Activated naive CD4-positive, alpha-beta T cell treated with anti-CD3 and anti-CD28 coated beads for 36 hours (primary cell): ENCODE measurements around the gene THEMIS. TPM values are rescaled to one million over a fixed set of nuclear protein-coding genes. Genes with fewer than 3 reads are reported as not detected.
A peak's percentile ranks its signal among the peaks of the same experiment; 100 is the strongest.

ENCODE experiments used
- CTCF ChIA-PET: fragments of 350-600 bp; sonication (Branson Sonifier 250); formaldehyde crosslinking; loops from one replicate; lab custom pipeline; 2021; ENCODE audit warnings: antibody characterized with exemption; lab: Charles Lee
- DNase-seq: peaks from one replicate; pipeline ENCODE4 v3.0.0-alpha.2; 2020
- H3K27ac Mint-ChIP-seq: one replicate; pipeline ENCODE4 v1.8.0; 2021; ENCODE audit warnings: mild to moderate bottlenecking, mixed read lengths
- H3K27me3 Mint-ChIP-seq: one replicate; pipeline ENCODE4 v1.8.0; 2021; ENCODE audit warnings: low read depth, mixed read lengths
- H3K36me3 Mint-ChIP-seq: one replicate; pipeline ENCODE4 v1.8.0; 2021; ENCODE audit warnings: low read depth, mixed read lengths
- H3K4me1 Mint-ChIP-seq: one replicate; pipeline ENCODE4 v1.8.0; 2021; ENCODE audit warnings: low read depth, mixed read lengths
- H3K4me3 Mint-ChIP-seq: one replicate; pipeline ENCODE4 v1.8.0; 2021; ENCODE audit warnings: mild to moderate bottlenecking, moderate library complexity, mixed read lengths
- H3K9me3 Mint-ChIP-seq: one replicate; pipeline ENCODE4 v1.8.0; 2021; ENCODE audit warnings: mixed read lengths
- intact Hi-C: fragments of 100-400 bp; cut with micrococcal nuclease; formaldehyde crosslinking; loops from one replicate; pipeline ENCODE4 v1.15.1; 2023
- total RNA-seq, 2 experiments: library from RNA; stranded (reverse); gene quantifications; one replicate each; pipeline ENCODE4 v1.2.3, GENCODE V29; 2021

THEMIS gene
- total RNA-seq, 2 experiments from 2014 or later: 7.0 to 7.4 TPM

DNA sequence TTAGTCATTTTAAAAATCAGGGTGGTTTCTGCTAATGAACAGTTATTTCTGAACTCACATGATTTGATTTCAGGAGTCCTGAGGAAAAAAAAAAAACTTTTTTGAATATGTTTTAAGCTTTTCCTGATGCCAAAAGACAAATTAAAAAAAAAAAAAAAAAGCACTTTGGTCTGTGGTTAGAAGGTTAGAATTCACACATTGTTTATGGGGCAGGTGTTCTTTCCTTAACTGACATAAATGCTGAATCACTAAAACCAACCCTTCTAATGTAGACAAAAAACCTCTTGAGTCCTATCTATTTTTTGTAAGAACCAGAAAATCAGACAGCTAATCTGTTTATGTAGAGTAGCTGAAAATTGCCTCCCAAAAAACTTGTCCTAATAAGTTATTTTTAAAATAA, 20.4 kb downstream of the THEMIS start:
- Mint-ChIP-seq H3K4me1 (peaks cover 70% of the 10 kb centered on the region), H3K4me3 (no peak overlapping the region), H3K27ac (peak overlapping the region; percentile 50), H3K36me3 (no peaks in the 10 kb centered on the region), H3K27me3 (no peaks in the 10 kb centered on the region), H3K9me3 (no peaks in the 10 kb centered on the region)
- intact Hi-C loops: loop anchor here (1.0 kb wide), 2 partner anchors 10 to 71 kb away; no protein-coding TSS in a partner anchor
- DNase-seq: no peak
- CTCF ChIA-PET: interaction anchor here (0.7 to 2.0 kb wide), 2 partner anchors 25 to 111 kb away, joined by 4 to 9 read pairs; no protein-coding TSS in a partner anchor

DNA sequence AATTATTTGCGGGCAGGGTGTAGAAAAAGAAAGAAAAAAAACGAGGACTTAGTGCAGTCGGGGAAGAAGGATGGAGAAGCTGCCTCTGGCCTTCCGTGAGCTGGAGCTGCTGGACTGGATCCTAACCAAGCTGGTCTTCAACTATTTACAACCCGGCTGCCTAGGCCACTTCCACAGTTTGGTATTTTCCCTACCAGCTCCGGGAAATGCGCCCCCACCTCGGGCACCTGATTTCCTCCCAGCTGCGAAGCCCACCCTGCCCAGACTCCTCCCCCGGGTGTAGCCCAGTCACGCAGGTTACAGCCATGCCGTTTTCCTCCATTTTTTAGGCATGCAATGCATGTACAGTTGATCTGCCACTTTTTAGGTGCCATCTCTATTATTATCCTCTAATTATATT, 21.2 kb downstream of the THEMIS start:
- intact Hi-C loops: loop anchor here (1.0 to 5.0 kb wide), 3 partner anchors 9 to 1613 kb away; no protein-coding TSS in a partner anchor
- Mint-ChIP-seq H3K9me3 (no peaks in the 10 kb centered on the region), H3K4me1 (peaks cover 70% of the 10 kb centered on the region), H3K27ac (peak overlapping the region; percentile 56), H3K4me3 (peak overlapping the region; percentile 67), H3K36me3 (peaks cover under 1% of the 10 kb centered on the region), H3K27me3 (no peaks in the 10 kb centered on the region)
- DNase-seq: peak; percentile 36
- CTCF ChIA-PET: interaction anchor here (0.7 to 2.0 kb wide), 2 partner anchors 25 to 112 kb away, joined by 4 to 9 read pairs; no protein-coding TSS in a partner anchor

DNA sequence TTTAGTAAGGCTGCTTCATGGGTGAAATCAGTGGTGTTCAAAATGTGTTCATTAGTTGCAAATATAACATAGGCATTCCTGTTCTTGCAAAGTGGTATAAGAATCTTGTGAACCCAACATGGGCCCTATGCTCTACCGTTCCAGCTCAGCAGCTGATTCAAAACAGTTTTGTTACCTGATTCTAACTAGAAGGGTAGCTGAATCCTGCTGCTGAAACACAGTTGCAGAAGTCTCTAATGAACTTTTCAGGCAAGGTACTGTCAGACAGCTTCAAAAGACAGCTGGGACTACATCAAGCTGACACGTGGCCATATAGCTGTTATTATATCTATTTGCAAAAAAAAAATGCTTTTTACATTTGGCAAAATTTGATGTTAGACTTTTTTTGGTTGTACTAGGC, 22.7 kb downstream of the THEMIS start:
- H3K36me3 Mint-ChIP-seq: peaks cover 6% of the 10 kb centered on the region
- CTCF ChIA-PET: interaction anchor here (0.6 to 1.4 kb wide), 3 partner anchors 41 to 173 kb away, joined by 4 to 5 read pairs (median 4); no protein-coding TSS in a partner anchor
- no peak overlapping the region for H3K27ac Mint-ChIP-seq
- intact Hi-C loops: loop anchor here (5.0 kb wide), 1 partner anchor 1614 kb away; no protein-coding TSS in a partner anchor
- no peak overlapping the region for H3K4me3 Mint-ChIP-seq
- H3K4me1 Mint-ChIP-seq: peaks cover 58% of the 10 kb centered on the region
- H3K9me3 Mint-ChIP-seq: peaks cover 5% of the 10 kb centered on the region
- H3K27me3 Mint-ChIP-seq: no peaks in the 10 kb centered on the region
- DNase-seq: no peak

- CTCF ChIA-PET: interaction anchor here (1.1 to 1.4 kb wide), 2 partner anchors 42 to 139 kb away, joined by 3 to 4 read pairs; no protein-coding TSS in a partner anchor
- Mint-ChIP-seq H3K27me3 (no peaks in the 10 kb centered on the region), H3K27ac (no peak overlapping the region), H3K36me3 (peaks cover 13% of the 10 kb centered on the region), H3K4me3 (peak overlapping the region; percentile 42), H3K9me3 (peaks cover 11% of the 10 kb centered on the region), H3K4me1 (peaks cover 55% of the 10 kb centered on the region)
- no peak for DNase-seq
- intact Hi-C loops: loop anchor here (1.0 to 5.0 kb wide), 9 partner anchors 20 to 1615 kb away; no protein-coding TSS in a partner anchor
Measured at GRCh38 chr6:127877231-127877630, 23.6 kb downstream of the THEMIS start.

- Mint-ChIP-seq H3K36me3 (peaks cover 15% of the 10 kb centered on the region), H3K9me3 (peaks cover 11% of the 10 kb centered on the region), H3K27me3 (no peaks in the 10 kb centered on the region), H3K27ac (peak overlapping the region; percentile 32), H3K4me3 (peak overlapping the region; percentile 63), H3K4me1 (peaks cover 47% of the 10 kb centered on the region)
- DNase-seq: no peak
- intact Hi-C loops: loop anchor here (1.0 kb wide), 2 partner anchors 10 kb away; no protein-coding TSS in a partner anchor
- CTCF ChIA-PET: interaction anchor here (0.7 to 6.3 kb wide), 3 partner anchors 15 to 711 kb away, joined by 3 to 38 read pairs (median 3); no protein-coding TSS in a partner anchor
Measured at GRCh38 chr6:127869772-127870404, 31.0 kb downstream of the THEMIS start.

GRCh38 chr6:127869183-127869582, 31.7 kb downstream of the THEMIS start:
- CTCF ChIA-PET: interaction anchor here (0.7 to 6.3 kb wide), 6 partner anchors 9 to 712 kb away, joined by 3 to 38 read pairs (median 4); no protein-coding TSS in a partner anchor
- H3K27me3 Mint-ChIP-seq: no peaks in the 10 kb centered on the region
- peak overlapping the region; percentile 63 for H3K4me3 Mint-ChIP-seq
- peak overlapping the region; percentile 32 for H3K27ac Mint-ChIP-seq
- intact Hi-C loops: loop anchor here (1.0 kb wide), 1 partner anchor 9 kb away; no protein-coding TSS in a partner anchor
- DNase-seq: no peak
- peaks cover 11% of the 10 kb centered on the region for H3K9me3 Mint-ChIP-seq
- peaks cover 12% of the 10 kb centered on the region for H3K36me3 Mint-ChIP-seq
- H3K4me1 Mint-ChIP-seq: peaks cover 54% of the 10 kb centered on the region

GRCh38 chr6:127868338-127868737, 32.5 kb downstream of the THEMIS start:
- Mint-ChIP-seq H3K36me3 (peaks cover 12% of the 10 kb centered on the region), H3K27ac (no peak overlapping the region), H3K4me1 (peaks cover 61% of the 10 kb centered on the region), H3K9me3 (peaks cover 7% of the 10 kb centered on the region), H3K27me3 (no peaks in the 10 kb centered on the region), H3K4me3 (no peak overlapping the region)
- no peak for DNase-seq
- CTCF ChIA-PET: interaction anchor here (0.5 to 6.3 kb wide), 6 partner anchors 8 to 518 kb away, joined by 3 to 38 read pairs (median 4); no protein-coding TSS in a partner anchor
- intact Hi-C loops: no loop called here

DNA sequence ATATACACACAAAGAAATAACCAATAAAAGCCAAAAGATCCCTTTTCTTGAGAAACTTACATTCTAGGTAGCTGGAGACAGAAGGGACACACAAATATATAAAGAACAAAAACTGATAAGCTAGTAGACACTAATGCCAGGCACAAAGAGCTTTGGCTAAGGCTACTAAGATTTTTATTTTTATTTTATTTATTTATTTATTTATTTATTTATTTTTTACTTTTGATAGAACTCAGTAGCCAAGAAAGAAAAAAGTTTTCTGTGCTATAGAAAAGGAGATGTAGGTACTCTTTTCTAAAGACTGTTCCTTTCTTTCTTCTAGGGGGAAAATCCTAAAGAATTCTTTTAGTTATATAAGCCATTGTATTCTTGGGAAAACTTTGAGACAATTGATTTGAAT, 34.1 kb downstream of the THEMIS start:
- Mint-ChIP-seq H3K27me3 (no peaks in the 10 kb centered on the region), H3K36me3 (no peaks in the 10 kb centered on the region), H3K4me3 (no peak overlapping the region), H3K27ac (no peak overlapping the region), H3K9me3 (no peaks in the 10 kb centered on the region), H3K4me1 (peaks cover 66% of the 10 kb centered on the region)
- DNase-seq: no peak
- intact Hi-C loops: no loop called here
- CTCF ChIA-PET: interaction anchor here (2.6 to 6.3 kb wide), 2 partner anchors 8 to 11 kb away, joined by 8 to 38 read pairs; no protein-coding TSS in a partner anchor

GRCh38 chr6:127865108-127865507, 35.8 kb downstream of the THEMIS start:
- Mint-ChIP-seq H3K36me3 (no peaks in the 10 kb centered on the region), H3K27ac (no peak overlapping the region), H3K27me3 (no peaks in the 10 kb centered on the region), H3K4me3 (no peak overlapping the region), H3K9me3 (no peaks in the 10 kb centered on the region), H3K4me1 (peaks cover 57% of the 10 kb centered on the region)
- CTCF ChIA-PET: interaction anchor here (0.7 to 6.3 kb wide), 3 partner anchors 10 to 463 kb away, joined by 3 to 38 read pairs (median 4); no protein-coding TSS in a partner anchor
- no peak for DNase-seq
- intact Hi-C loops: no loop called here

DNA sequence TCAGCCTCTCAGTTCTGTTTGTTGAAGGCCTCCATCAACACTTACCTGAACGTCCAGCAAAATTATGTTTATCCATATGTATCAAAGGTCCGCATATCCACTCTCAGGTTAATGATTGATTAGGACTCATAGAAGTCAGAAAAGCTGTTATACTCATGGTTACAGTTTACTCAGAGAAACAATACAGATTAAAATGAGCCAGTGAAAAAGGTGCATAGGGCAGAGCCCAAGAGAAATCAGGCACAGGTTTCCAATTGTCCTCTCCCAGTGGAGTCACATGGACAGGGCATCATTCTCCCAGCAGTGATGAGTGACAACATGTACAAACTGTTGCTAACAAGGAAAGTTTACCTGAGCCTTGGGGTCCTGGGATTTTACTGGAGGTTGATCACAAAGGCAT, 36.2 kb downstream of the THEMIS start:
- H3K36me3 Mint-ChIP-seq: no peaks in the 10 kb centered on the region
- CTCF ChIA-PET: interaction anchor here (1.0 to 6.3 kb wide), 2 partner anchors 9 to 128 kb away, joined by 4 to 38 read pairs; no protein-coding TSS in a partner anchor
- no peaks in the 10 kb centered on the region for H3K9me3 Mint-ChIP-seq
- intact Hi-C loops: no loop called here
- H3K27ac Mint-ChIP-seq: no peak overlapping the region
- DNase-seq: no peak
- no peaks in the 10 kb centered on the region for H3K27me3 Mint-ChIP-seq
- peaks cover 54% of the 10 kb centered on the region for H3K4me1 Mint-ChIP-seq
- H3K4me3 Mint-ChIP-seq: no peak overlapping the region

GRCh38 chr6:127860723-127861122, 40.1 kb downstream of the THEMIS start:
- no peak for DNase-seq
- no peaks in the 10 kb centered on the region for H3K9me3 Mint-ChIP-seq
- CTCF ChIA-PET: interaction anchor here (0.9 to 1.6 kb wide), 2 partner anchors 8 to 32 kb away, joined by 4 read pairs; no protein-coding TSS in a partner anchor
- no peak overlapping the region for H3K4me3 Mint-ChIP-seq
- peaks cover 64% of the 10 kb centered on the region for H3K4me1 Mint-ChIP-seq
- H3K27me3 Mint-ChIP-seq: no peaks in the 10 kb centered on the region
- H3K36me3 Mint-ChIP-seq: no peaks in the 10 kb centered on the region
- intact Hi-C loops: loop anchor here (1.0 kb wide), 1 partner anchor 9 kb away; no protein-coding TSS in a partner anchor
- H3K27ac Mint-ChIP-seq: no peak overlapping the region

DNA sequence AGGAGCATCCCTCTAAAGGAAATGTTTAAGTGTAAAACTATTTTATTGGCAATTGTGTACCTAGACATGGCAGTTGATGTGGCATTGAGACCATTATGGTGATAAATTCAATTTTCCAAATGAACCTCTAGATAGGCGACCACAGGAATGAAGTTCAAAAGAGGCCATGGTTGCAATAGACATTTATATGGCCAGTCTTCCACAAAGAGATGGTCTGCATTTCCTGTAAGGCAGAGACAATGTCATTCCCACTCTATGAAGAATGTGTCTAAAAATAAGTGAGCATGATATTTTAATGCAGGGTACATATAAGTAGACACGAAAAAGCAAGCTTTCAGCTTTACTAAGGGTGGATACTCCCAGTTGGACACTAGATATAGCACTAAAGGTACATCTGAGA, 40.9 kb downstream of the THEMIS start:
- H3K9me3 Mint-ChIP-seq: no peaks in the 10 kb centered on the region
- H3K27me3 Mint-ChIP-seq: no peaks in the 10 kb centered on the region
- DNase-seq: no peak
- CTCF ChIA-PET: interaction anchor here (0.9 to 1.7 kb wide), 6 partner anchors 9 to 660 kb away, joined by 3 to 5 read pairs (median 4); partner anchors contain the start of gene PTPRK
- intact Hi-C loops: loop anchor here (1.0 to 10.0 kb wide), 5 partner anchors 9 to 1705 kb away; no protein-coding TSS in a partner anchor
- H3K27ac Mint-ChIP-seq: no peak overlapping the region
- H3K4me1 Mint-ChIP-seq: peaks cover 64% of the 10 kb centered on the region
- H3K36me3 Mint-ChIP-seq: no peaks in the 10 kb centered on the region
- no peak overlapping the region for H3K4me3 Mint-ChIP-seq
